ENCODE results near the gene GTF3C5.
"Not testable (repeated sequence)": the region's sequence is repeated elsewhere in the genome, so short reads cannot be mapped to it uniquely, and the experiment has no call there.

The GTF3C5 gene, protein sequence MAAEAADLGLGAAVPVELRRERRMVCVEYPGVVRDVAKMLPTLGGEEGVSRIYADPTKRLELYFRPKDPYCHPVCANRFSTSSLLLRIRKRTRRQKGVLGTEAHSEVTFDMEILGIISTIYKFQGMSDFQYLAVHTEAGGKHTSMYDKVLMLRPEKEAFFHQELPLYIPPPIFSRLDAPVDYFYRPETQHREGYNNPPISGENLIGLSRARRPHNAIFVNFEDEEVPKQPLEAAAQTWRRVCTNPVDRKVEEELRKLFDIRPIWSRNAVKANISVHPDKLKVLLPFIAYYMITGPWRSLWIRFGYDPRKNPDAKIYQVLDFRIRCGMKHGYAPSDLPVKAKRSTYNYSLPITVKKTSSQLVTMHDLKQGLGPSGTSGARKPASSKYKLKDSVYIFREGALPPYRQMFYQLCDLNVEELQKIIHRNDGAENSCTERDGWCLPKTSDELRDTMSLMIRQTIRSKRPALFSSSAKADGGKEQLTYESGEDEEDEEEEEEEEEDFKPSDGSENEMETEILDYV

DNA sequence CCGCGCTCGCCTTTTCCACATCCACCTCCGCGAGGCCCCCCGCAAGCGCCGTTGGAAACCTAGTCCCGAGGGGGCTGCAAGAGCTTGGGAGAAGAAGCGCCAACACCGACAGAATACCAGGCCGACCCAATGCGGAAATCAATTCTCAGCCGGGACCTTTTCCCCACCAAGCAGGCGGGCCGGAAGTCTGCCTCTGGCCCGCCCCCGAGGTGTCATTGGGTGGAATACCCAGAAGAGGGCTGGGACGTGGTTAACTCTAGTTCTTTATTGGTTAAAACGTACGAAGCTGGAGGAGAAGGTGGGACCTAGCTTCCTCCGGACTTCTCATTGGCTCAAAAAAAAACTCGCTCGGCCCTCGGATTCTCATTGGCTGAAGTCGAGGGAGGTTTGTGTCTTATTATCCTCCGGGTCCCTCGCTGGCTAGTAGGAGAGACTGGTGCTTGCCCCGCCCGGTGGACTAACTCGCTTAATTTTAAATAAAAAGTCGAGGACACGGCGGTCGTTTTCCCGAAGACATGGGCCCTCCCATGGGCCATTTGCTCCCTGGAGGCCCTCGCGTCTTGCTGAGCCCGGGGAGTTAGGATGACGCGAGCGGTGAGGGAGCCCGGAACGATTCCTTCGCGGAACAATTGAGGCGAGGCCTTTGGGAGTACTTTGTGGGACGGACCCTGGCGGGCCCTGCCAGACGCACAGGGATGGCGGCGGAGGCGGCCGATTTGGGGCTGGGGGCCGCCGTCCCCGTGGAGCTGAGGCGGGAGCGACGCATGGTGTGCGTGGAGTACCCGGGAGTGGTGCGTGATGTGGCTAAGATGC is at the start of gene GTF3C5:
Gene GTF3C5 (plus strand): TSS at position 681 of the 813 bp plus-strand sequence. CDS start 15 bp downstream, at position 696.
- H3K4me3 ChIP-seq (ENCODE audit: low read depth, low read length): peak within 1 kb of the TSS; percentile 96

DNA sequence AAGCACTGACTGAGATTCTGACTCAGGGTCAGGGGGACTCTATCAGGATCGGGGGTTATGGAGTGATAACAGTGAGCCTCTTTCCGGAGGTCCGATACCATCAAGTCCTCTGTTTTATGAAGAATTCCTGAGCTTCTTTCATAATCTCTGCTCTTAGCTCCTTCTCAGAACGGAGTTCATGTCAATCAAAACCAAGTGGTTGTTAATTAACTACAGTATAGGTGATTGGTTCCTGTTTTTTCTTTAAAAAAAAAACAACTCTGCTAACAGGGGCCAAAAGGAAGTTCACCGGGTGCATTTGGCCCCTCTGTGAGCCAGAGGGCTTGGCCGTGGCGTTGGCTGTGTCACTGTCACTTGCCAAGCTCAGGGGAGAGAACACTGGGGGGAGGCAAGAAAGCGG is 48.3 kb upstream of the GTF3C5 start:
- no peak overlapping the region for H3K4me3 ChIP-seq (ENCODE audit: low read depth, low read length)

DNA sequence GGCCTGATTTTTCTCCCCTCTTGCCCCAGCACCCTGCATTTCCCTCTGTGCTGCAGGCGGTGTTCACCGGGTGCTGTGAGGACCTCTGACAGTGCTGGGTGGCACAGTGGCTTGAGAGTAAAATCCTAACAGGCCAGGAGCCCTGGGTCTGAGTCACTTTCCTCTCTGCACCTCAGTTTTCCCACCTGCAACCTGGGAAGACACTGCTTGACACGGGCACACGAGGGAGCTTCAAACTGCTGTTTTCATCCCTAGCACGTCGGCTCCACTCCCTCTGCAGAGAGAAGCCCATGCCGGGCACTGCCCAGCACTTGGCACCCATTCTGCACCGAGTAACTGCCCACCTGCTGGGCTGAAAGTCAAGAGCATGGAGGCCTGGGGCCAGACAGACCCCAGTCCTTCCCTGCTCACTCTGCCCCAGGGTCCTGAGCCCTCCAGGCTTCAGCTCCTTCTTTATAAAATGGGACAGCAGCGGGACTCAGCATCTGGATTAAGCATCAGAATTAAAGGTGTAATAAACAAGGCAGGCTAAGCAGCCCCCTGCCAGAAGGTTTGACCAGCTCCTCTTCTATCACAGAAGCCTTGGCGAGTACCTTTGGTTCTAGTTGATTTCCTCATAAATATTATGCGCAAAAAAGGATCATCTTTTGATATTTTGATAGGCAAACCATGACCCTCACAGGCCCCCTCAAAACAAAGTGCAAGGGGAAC is 47.2 kb upstream of the GTF3C5 start:
- no peak overlapping the region for H3K4me3 ChIP-seq (ENCODE audit: low read depth, low read length)

DNA sequence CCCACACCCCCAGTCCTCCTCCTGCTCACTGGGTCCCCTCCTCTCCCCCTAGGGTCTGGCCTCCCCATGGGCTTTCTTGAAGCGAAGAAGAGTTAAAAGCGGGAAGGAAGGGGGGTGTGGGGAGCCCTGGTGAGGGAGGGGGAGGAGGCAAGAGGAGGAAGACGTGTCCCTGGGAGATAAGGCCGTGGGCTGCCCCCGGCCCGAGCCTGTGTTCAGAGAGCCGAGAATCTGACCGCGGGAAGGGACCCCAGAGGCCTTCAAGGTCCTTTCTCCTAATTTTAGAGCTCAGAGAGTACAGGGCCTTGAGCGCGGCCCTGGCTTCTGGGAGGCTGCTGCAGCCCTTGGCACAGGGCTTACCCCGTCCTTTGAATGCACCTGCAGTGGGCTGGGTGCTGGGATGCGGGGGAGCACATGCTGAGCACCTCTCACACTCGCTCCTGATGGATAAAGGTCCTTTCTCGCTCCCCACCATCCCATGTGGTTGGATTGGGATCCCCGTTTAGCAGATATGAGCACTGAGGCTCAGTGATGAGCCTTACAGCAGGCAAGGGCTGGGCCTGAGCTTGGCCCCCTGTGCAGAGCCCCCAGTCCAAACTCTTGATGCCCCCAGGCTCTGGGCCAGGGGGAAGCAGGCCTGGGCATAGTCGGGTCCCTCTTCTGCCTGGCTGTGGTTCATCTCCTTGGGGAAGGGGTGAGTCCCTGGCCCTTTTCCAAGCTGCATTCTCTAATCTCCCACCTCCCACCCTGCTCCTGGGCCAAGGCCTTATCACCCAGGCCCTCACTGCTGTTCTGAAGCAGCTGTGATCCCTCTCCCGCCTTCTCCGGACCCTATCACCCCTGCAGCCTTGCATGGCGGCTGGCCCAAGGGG is 46.4 kb upstream of the GTF3C5 start:
- H3K4me3 ChIP-seq (ENCODE audit: low read depth, low read length): no peak overlapping the region

DNA sequence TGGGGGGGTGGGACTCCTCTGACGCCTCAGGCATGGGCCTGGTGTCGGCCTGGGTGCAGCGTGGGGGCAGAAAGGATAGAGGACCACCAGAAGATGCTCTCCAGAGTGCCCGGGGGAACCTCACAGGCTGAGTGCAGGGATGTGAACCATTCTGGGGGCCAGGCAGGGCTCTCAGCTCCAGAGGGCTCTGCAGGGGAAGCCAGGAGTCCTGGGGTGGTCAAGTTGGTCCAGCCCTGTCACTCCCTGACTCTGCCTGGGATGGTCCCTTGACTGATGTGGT is 45.8 kb upstream of the GTF3C5 start:
- no peak overlapping the region for H3K4me3 ChIP-seq (ENCODE audit: low read depth, low read length)

DNA sequence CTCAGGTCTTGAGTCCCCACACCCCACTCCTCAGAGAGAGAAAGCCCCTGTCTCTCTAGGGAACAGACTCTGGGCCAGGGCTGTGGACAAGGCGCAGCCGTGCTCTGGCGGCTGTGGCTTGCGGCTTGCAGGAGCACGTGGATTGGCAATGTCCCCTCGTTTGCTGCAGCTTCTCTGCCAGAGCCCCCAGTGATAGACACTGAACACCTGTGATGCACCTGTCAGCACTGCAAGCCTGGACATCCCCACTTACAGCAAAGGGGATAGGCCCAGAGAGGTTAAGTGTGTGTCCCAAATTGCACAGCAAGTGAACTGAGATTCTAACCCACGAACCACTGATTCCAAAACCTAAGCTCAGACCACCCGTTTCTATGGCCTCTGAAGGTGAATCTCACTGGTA is 45.3 kb upstream of the GTF3C5 start:
- H3K4me3 ChIP-seq (ENCODE audit: low read depth, low read length): no peak overlapping the region

DNA sequence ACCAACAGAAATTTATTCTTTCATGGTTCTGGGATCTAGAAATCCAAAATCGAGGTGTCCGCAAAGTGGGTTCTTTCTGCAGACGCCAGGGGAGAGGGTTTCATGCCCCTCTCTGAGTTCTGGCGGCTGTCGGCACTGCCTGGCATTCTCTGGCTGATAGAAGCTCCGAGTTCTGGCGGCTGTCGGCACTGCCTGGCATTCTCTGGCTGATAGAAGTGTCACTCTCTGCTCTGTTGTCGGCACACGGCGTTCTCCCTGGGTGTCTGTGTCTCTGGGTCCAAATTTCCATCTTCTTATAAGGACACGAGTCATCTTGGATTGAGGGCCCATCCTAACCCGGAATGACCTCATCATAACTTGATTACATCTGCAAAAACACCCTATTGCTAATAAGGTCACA is 44.7 kb upstream of the GTF3C5 start:
- H3K4me3 ChIP-seq (ENCODE audit: low read depth, low read length): no peak overlapping the region

DNA sequence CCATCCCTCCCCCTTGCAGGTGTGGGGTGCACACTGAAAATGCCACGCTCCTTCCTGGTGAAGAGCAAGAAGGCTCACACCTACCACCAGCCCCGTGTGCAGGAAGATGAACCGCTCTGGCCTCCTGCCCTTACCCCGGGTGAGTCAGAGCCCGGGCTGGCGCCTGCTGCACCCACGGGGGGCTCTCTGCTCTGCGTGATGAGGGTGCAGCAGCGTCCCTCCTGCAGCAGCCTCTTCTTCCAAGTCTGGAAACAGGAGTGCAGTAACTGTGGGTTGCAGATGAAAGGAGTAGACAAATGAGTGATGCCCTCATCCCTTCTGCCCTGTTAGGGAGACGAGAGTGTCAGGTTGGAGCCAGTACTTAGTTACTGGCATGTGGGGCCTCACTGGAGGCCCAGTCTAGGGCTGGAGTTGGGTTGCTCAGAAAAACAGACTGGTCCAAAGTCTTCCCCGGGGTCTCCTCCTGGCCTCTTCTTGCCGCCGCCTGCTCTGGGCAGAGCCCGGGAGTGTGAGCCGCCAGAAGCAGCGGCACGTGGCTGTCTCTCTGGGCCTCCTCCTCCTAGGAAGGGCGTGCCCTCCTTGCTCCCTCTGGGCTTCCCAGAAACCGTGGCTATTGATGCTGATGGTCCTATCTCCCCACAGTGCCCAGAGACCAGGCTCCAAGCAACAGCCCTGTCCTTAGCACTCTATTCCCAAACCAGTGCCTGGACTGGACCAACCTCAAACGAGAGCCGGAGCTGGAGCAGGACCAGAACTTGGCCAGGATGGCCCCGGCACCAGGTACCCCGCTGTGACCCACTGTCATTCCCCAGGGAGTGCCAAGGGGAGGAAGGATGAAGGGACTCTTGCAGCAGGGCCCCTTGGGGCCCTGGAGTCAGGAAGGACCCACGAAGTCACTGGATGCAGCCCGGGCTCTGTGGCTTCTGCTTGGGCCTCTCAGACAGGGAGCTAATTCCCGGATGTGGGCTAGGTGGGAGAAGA is 43.9 kb upstream of the GTF3C5 start:
- no peak overlapping the region for H3K4me3 ChIP-seq (ENCODE audit: low read depth, low read length)

DNA sequence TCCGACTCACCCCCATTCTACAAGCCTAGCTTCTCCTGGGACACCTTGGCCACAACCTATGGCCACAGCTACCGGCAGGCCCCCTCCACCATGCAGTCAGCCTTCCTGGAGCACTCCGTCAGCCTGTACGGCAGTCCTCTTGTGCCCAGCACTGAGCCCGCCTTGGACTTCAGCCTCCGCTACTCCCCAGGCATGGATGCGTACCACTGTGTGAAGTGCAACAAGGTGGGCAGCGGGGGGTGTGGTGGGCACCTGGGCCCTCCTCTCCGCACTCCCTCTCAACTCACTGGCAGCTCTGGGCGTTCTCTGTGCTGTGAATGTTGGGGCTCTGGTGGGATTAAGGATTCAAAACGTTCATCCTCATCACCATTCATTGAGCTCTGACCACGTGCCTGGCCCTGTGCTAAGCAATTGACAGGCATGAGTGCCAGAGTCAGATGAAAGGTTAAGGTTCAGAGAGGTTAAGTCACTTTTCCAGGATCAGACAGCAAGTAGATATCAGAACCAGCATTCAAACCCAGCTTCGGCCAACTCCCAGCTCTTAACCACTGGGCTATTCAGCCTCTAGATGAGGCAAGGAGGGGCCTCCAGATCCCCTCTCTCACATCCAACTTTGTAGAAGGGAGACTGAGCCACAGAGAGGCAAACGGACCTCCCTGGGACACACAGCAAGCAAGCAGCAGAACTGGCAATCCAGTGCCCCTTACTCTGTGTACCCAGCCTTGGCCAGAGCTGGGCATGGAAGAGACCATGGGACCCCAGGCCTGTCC is 42.4 kb upstream of the GTF3C5 start:
- no peak overlapping the region for H3K4me3 ChIP-seq (ENCODE audit: low read depth, low read length)

DNA sequence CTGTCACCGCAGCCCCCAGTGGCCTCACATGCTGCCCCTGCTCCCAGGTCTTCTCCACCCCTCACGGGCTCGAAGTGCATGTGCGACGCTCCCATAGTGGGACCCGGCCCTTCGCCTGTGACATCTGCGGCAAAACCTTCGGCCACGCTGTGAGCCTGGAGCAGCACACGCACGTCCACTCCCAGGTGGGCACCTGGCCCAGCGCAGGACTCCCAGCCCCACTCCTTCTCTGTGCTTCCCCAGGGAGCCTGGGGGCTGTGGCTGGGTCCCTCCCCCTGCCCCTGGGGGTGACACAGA is 41.8 kb upstream of the GTF3C5 start:
- no peak overlapping the region for H3K4me3 ChIP-seq (ENCODE audit: low read depth, low read length)

DNA sequence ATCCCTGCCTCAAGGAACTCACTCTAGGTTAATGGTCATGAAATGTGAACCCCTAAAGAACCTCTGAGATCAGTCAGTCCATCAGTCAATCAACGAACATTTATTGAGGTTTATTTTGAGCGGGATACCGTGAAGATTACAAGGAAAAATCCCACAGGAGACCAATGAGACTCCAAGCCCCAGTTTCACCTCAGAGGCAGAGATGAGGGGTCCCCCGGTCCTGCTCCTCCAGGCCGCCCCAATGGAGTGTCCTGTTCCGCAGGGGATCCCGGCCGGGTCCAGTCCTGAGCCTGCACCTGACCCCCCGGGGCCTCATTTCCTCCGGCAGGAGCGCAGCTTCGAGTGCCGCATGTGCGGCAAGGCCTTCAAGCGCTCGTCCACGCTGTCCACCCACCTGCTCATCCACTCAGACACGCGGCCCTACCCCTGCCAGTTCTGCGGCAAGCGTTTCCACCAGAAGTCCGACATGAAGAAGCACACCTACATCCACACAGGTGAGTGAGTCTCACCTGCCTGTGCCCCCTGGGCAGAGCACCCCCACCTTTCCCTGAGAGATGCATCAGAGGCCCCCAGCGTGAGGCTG is 41.3 kb upstream of the GTF3C5 start:
- H3K4me3 ChIP-seq (ENCODE audit: low read depth, low read length): no peak overlapping the region

DNA sequence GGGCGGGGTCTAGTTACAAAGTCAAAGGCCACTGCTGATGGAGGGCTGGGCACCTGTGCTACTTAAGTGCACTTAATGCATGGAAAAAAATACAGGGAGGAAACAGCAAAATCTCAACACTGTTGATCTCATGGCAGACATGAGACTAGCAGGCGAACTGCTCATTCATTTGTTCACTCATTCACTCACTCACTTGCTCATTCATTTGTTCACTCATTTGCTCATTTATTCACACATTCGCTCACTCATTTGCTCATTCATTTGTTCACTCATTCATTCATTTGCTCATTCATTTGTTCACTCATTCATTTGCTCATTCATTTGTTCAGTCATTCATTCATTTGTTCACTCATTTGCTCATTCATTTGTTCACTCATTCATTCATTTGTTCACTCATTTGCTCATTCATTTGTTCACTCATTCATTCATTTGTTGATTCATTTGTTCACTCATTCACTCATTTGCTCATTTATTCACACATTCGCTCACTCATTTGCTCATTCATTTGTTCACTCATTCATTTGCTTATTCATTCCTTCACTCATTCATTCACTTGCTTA is 40.7 kb upstream of the GTF3C5 start:
- not testable (repeated sequence) for H3K4me3 ChIP-seq (ENCODE audit: low read depth, low read length)

DNA sequence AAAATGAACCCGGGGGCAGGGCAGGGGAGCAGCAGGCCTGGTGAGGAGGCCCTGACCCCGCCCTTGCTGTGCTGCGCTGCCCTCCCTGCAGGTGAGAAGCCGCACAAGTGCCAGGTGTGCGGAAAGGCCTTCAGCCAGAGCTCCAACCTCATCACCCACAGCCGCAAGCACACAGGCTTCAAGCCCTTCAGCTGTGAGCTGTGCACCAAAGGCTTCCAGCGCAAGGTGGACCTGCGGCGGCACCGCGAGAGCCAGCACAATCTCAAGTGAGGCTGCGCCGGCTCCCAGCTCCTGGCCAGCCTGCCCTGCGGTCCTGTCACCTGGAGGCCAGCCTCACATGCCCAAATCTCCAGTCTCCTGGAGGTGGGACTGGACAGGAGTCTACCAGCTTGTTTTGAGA is 40.0 kb upstream of the GTF3C5 start:
- H3K4me3 ChIP-seq (ENCODE audit: low read depth, low read length): no peak overlapping the region

DNA sequence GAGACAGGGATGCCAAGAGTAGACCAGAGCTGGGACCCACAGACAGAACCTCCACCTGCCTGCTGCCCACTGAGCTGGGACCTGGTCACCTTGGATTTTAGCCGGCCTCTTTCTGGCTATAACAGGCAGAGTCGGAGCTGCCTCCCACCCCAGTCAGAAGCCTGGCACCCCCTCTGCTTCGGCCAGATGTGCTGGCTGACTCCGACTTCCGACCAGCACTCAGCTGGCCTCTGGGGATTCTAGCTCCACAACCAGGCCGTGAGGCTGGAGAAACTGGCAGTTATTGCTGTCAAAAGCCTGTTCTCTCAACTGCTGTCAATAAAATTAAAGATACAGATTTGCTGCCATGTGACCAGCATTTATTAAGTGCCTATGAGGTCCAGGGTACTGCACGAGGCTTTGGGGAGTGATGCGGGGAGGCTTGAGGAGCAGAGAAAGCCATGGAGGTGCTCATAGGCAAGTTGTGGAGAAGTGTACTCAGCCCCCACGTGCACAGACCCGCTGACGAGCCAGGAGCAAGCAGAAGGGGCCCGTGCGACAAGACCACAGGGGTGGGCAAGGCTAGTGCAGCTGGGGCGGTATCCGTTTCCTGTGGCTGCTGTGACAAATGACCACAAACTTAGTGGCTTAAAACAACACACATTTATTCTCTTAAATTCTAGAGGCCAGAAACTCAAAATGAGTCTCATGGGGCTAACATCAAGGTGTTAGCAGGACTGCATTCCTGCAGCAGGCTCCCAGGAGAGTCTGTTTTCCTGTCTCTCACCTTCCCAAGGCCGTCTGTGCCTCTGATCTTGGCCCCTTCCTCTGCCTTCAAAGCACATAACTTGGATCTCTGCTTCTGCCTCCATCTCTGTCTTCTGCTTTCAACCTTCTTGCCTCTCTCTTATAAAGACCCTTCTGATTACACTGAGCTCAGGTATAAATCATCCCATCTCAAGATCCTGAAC is 39.2 kb upstream of the GTF3C5 start:
- H3K4me3 ChIP-seq (ENCODE audit: low read depth, low read length): no peak overlapping the region

DNA sequence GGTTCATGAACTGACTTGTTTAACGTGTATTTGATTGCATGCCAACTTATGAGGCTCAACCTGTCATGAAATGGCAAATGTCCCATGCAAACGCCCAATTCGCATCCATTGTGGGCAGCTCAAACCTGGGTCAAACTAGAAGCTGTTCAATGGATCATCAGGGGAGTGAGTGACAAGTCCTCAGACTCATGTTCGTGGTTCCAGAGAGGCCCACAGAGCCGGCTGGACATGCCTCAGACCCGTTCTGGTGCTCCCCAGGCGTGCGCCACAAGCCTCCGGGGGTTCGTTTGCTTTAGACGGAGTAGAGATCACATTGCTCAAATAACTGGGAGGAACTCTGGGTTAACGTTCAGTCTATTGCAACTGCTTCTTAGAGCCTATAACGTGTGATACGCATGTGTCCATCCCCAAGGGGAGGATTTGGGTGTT is 37.3 kb upstream of the GTF3C5 start:
- no peak overlapping the region for H3K4me3 ChIP-seq (ENCODE audit: low read depth, low read length)

DNA sequence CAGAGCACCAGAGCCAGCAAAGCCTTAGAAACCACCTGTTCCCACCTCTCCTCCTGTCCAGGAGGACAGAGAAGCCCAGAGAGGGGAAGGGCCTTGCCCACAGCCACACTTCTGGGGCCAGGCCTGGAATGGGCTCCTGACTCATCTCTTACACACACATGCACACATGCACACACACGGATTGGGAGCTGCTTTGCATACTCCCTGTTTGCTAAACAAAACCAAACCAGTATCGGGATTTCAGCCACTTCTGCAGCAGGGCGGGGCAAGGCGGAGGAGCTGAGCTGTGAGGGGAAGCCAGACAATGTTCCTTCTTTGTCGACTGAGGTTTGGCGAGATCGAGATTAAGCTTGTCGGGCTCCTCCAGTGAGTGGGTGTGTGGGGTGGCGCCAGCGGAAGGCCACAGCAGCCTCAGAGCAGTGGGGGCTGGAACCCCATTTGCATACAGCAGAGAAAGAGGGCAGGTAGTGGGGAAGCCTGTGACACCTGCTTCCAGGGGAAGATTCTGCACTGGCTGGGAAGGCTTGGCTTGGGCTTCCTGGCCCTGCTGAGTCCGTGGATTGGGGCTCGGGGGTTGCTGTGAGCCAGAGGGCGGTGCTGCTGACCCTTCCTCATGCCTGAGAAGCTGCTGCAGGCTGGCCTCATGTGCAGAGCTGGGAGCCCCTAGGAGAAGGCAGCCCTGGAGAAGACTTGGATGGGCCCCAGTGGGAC is 36.2 kb upstream of the GTF3C5 start:
- H3K4me3 ChIP-seq (ENCODE audit: low read depth, low read length): no peak overlapping the region

DNA sequence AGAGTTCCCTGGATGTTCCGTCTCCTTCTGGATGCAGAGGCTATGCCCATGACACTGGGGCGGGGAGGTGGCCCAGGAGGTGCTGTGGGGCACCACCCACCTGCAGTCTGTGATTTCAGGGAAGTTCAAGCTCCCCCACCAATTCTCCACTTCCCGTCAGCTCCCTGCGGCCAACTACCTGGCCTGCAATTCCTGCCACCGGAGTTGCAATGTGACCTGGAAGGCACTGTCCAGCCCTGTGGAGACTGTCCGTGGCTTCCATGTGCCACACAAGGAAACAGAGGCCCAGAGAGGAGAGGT is 35.7 kb upstream of the GTF3C5 start:
- no peak overlapping the region for H3K4me3 ChIP-seq (ENCODE audit: low read depth, low read length)

Data from iPS-11a (cell line).